GM12878 (cell line): ENCODE data around the gene BAK1. TPM values are rescaled to one million over a fixed set of nuclear protein-coding genes. Genes with fewer than 3 reads are reported as not detected.

ENCODE experiments used
- ATAC-seq: fragments of 200-7000 bp; cut with Tn5 transposase; 3 replicates; pipeline ENCODE4 v1.9.1; 2020; ENCODE audit warnings: mild to moderate bottlenecking, moderate library complexity
- BruUV-seq: library from RNA; stranded (reverse); fragments of 400-500 nt; replicated peaks from 2 replicates; lab custom pipeline; 2021; lab: Mats Ljungman, UMichigan
- CTCF ChIA-PET: fragments of 300-600 bp; sonication (Branson Sonifier 250); formaldehyde crosslinking; extraction: SDS; loops from one replicate; lab custom pipeline; 2021; ENCODE audit warnings: inconsistent platforms; lab: Yijun Ruan, JAX
- POLR2A ChIA-PET: fragments of 350-600 bp; formaldehyde crosslinking; extraction: SDS; loops from one replicate; lab custom pipeline; 2021; ENCODE audit warnings: inconsistent platforms; lab: Charles Lee
- RAD21 ChIA-PET: fragments of 300-600 bp; sonication (Branson Sonifier 250); formaldehyde crosslinking; loops from one replicate; lab custom pipeline; 2023; ENCODE audit warnings: antibody characterized with exemption; ENCODE audit not compliant: unreplicated experiment; lab: Charles Lee
- SMC1A ChIA-PET: fragments of 300-600 bp; sonication (Branson Sonifier 250); formaldehyde crosslinking; loops from one replicate; lab custom pipeline; 2023; ENCODE audit not compliant: unreplicated experiment, uncharacterized antibody; lab: Charles Lee
- DNase-seq: peaks from one replicate; pipeline ENCODE4 v3.0.0-alpha.2; 2011; ENCODE audit warnings: low read depth, low spot score
- FAIRE-seq: peaks from 3 replicates; lab custom pipeline; 2011; peaks lifted over from hg19 to GRCh38; lab: Jason Lieb, UNC
- H2AFZ ChIP-seq: 2 replicates; pipeline ENCODE4 v1.6.0; 2011; ENCODE audit warnings: low read depth, low read length, control low read depth; ENCODE audit not compliant: control insufficient read depth
- H3K27ac ChIP-seq: 2 replicates; pipeline ENCODE4 v1.5.1; 2011; ENCODE audit warnings: control low read depth; ENCODE audit not compliant: control insufficient read depth, insufficient read depth
- H3K27me3 ChIP-seq, 2 experiments: replicated peaks in 1 of 2; 2 replicates each; pipeline versions ENCODE4 v1.6.0 to v1.6.1; 2011; ENCODE audit warnings: low read length in 1 of 2; ENCODE audit not compliant: control insufficient read depth in 2 of 2, insufficient read depth in 2 of 2
- H3K36me3 ChIP-seq, 2 experiments: 2 replicates each; pipeline ENCODE4 v1.5.1; 2011; ENCODE audit warnings: low read length in 1 of 2; ENCODE audit not compliant: control insufficient read depth in 2 of 2, insufficient read depth in 2 of 2
- H3K4me1 ChIP-seq: 2 replicates; pipeline ENCODE4 v1.6.1; 2011; ENCODE audit warnings: mild to moderate bottlenecking, low read length, moderate library complexity, mixed read lengths; ENCODE audit not compliant: control insufficient read depth, insufficient read depth
- H3K4me2 ChIP-seq: 2 replicates; pipeline ENCODE4 v1.6.0; 2011; ENCODE audit warnings: control low read depth; ENCODE audit not compliant: control insufficient read depth, insufficient read depth
- H3K4me3 ChIP-seq: fragments of 200-600 bp; sonication (generic); 2 replicates; pipeline ENCODE4 v1.5.1; 2016
- H3K79me2 ChIP-seq: 2 replicates; pipeline ENCODE4 v1.6.0; 2011; ENCODE audit warnings: low read length; ENCODE audit not compliant: control insufficient read depth, insufficient read depth
- H3K9ac ChIP-seq: 2 replicates; pipeline ENCODE4 v1.8.0; 2011; ENCODE audit warnings: low read length, control low read depth, mixed read lengths; ENCODE audit not compliant: control insufficient read depth, insufficient read depth
- H3K9me3 ChIP-seq: replicated peaks from 3 replicates; pipeline ENCODE4 v1.5.1; 2011; ENCODE audit warnings: mild to moderate bottlenecking, low read length; ENCODE audit not compliant: control insufficient read depth, insufficient read depth
- H4K20me1 ChIP-seq: 2 replicates; pipeline ENCODE4 v1.6.0; 2011; ENCODE audit not compliant: control insufficient read depth, insufficient read depth
- BCL3 ChIP-seq: IDR thresholded peaks from 2 replicates; pipeline ENCODE4 v1.6.1; 2011; ENCODE audit warnings: borderline replicate concordance, low read depth, mild to moderate bottlenecking, moderate library complexity, low read length; ENCODE audit not compliant: insufficient read depth, poor library complexity, severe bottlenecking
- CHD1 ChIP-seq: IDR thresholded peaks from 2 replicates; pipeline ENCODE4 v1.6.1; 2012; ENCODE audit warnings: low read depth, low read length, improper control_type of control experiment
- GABPA ChIP-seq: IDR thresholded peaks from 2 replicates; pipeline ENCODE4 v1.6.1; 2014; ENCODE audit warnings: antibody characterized with exemption, low read depth, mild to moderate bottlenecking, inconsistent platforms
- HSF1 ChIP-seq: fragments of 150-350 bp; IDR thresholded peaks from 2 replicates; pipeline ENCODE4 v1.6.1; 2014; ENCODE audit warnings: mild to moderate bottlenecking, low read depth, low read length
- MEF2A ChIP-seq: IDR thresholded peaks from 2 replicates; pipeline ENCODE4 v1.6.1; 2011; ENCODE audit warnings: low read depth, mild to moderate bottlenecking, low read length, moderate library complexity; ENCODE audit not compliant: insufficient read depth
- MXI1 ChIP-seq: fragments of 150-350 bp; IDR thresholded peaks from 2 replicates; pipeline ENCODE4 v1.6.1; 2011; ENCODE audit warnings: low read depth, mild to moderate bottlenecking, inconsistent platforms, low read length, improper control_type of control experiment
- NR2C1 ChIP-seq: fragments of 450-650 bp; IDR thresholded peaks from 2 replicates; pipeline ENCODE4 v1.6.1; 2017; ENCODE audit warnings: antibody characterized with exemption, mild to moderate bottlenecking, moderate library complexity
- NR2C2 ChIP-seq: IDR thresholded peaks from 2 replicates; pipeline ENCODE4 v1.6.1; 2011; ENCODE audit warnings: borderline replicate concordance, low read depth; ENCODE audit not compliant: control insufficient read depth, insufficient read length
- RBBP5 ChIP-seq: fragments of 200-600 bp; sonication (generic); conservative IDR thresholded peaks from 2 replicates; pipeline ENCODE4 v1.6.1; 2016
- RELA ChIP-seq: fragments of 450-650 bp; IDR thresholded peaks from 2 replicates; pipeline ENCODE4 v1.8.0; 2014; ENCODE audit warnings: borderline replicate concordance; ENCODE audit not compliant: partially characterized antibody
- SPI1 ChIP-seq: IDR thresholded peaks from 2 replicates; pipeline ENCODE4 v1.6.1; 2011; ENCODE audit warnings: low read depth, mild to moderate bottlenecking, low read length, moderate library complexity, borderline replicate concordance; ENCODE audit not compliant: insufficient read depth
- SUPT20H ChIP-seq: IDR thresholded peaks from 2 replicates; pipeline ENCODE4 v1.6.1; 2011; ENCODE audit warnings: low read depth, mild to moderate bottlenecking, low read length, moderate library complexity, borderline replicate concordance; ENCODE audit not compliant: control insufficient read depth
- SUZ12 ChIP-seq: fragments of 200-600 bp; sonication (generic); IDR thresholded peaks from one replicate; pipeline ENCODE4 v1.6.1; 2018; ENCODE audit warnings: antibody characterized with exemption, mild to moderate bottlenecking; ENCODE audit not compliant: unreplicated experiment
- TAF1 ChIP-seq: IDR thresholded peaks from 2 replicates; pipeline ENCODE4 v1.6.1; 2011; ENCODE audit warnings: mild to moderate bottlenecking, low read depth, low read length, borderline replicate concordance
- ZBTB33 ChIP-seq: fragments of 450-650 bp; IDR thresholded peaks from 2 replicates; pipeline ENCODE4 v1.6.1; 2017; ENCODE audit warnings: mild to moderate bottlenecking
- ZNF622 ChIP-seq: fragments of 450-650 bp; IDR thresholded peaks from 2 replicates; pipeline ENCODE4 v1.6.1; 2017; ENCODE audit warnings: mild to moderate bottlenecking, inconsistent platforms
- WGBS: methylation state at CpG from one replicate; pipeline ENCODE4 v1.1.6; 2016; ENCODE audit warnings: low lambda C conversion rate; ENCODE audit not compliant: insufficient replicate concordance, insufficient coverage; ENCODE audit errors: missing lambda C conversion rate; 5-methylcytosine and 5-hydroxymethylcytosine counted together
- in situ Hi-C: fragments of 300-500 bp; cut with MboI; formaldehyde crosslinking; loops from 9 replicates; pipeline ENCODE4 v1.14.3; 2018; ENCODE audit warnings: mixed read lengths
- intact Hi-C: fragments of 100-400 bp; cut with micrococcal nuclease; formaldehyde crosslinking; loops from one replicate; pipeline ENCODE4 v1.14.2; 2022; ENCODE audit not compliant: unreplicated experiment
- polyA plus RNA-seq, 11 experiments: library from polyadenylated mRNA; depleted of rRNA in 4 of 11; unstranded in 6 of 11; stranded (reverse) in 5 of 11; fragments of >200 nt; fragmentation: Nextera tagmentation in 4 of 11; fragmentation: Illumina TruSeq in 1 of 11; extraction: Ambion mirVana in 4 of 11; extraction: Trizol in 1 of 11; gene quantifications; 1 replicate in 1 of 11; 2 replicates in 10 of 11; pipeline versions ENCODE4 v1.2.1 to v1.2.3, GENCODE V29; 2011 to 2016; ENCODE audit warnings: inconsistent platforms in 2 of 11, missing spikeins in 2 of 11, low read depth in 1 of 11
- total RNA-seq, 4 experiments: library from RNA; depleted of rRNA in 3 of 4; stranded (reverse); fragments of >200 nt in 3 of 4; fragmentation: Illumina TruSeq in 1 of 4; extraction: Trizol in 1 of 4; gene quantifications; 2 replicates each; pipeline versions ENCODE4 v1.2.1 to v1.2.3, GENCODE V29; 2013 to 2021
- TF ChIP-seq, protein P1 (sequence below): fragments of 450-650 bp; IDR thresholded peaks from 2 replicates; pipeline ENCODE4 v1.6.1; 2017; ENCODE audit warnings: low read depth, mild to moderate bottlenecking, moderate library complexity

Gene BAK1
- total and polyA plus RNA-seq, 10 of the 15 experiments (the other 5 are each of a cell fraction or from before 2014, with no cell fraction given) = 6.3 to 65.8 (median 29.6) TPM

- TF ChIP-seq, protein P1, sequence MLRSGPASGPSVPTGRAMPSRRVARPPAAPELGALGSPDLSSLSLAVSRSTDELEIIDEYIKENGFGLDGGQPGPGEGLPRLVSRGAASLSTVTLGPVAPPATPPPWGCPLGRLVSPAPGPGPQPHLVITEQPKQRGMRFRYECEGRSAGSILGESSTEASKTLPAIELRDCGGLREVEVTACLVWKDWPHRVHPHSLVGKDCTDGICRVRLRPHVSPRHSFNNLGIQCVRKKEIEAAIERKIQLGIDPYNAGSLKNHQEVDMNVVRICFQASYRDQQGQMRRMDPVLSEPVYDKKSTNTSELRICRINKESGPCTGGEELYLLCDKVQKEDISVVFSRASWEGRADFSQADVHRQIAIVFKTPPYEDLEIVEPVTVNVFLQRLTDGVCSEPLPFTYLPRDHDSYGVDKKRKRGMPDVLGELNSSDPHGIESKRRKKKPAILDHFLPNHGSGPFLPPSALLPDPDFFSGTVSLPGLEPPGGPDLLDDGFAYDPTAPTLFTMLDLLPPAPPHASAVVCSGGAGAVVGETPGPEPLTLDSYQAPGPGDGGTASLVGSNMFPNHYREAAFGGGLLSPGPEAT = no peak
- TF ChIP-seq HSF1 (no peak), TAF1 (no peak), CHD1 (no peak)
These were observed 20.7 kb upstream of the BAK1 start (continued) for GRCh38 chr6:33600761-33601160.

DNA sequence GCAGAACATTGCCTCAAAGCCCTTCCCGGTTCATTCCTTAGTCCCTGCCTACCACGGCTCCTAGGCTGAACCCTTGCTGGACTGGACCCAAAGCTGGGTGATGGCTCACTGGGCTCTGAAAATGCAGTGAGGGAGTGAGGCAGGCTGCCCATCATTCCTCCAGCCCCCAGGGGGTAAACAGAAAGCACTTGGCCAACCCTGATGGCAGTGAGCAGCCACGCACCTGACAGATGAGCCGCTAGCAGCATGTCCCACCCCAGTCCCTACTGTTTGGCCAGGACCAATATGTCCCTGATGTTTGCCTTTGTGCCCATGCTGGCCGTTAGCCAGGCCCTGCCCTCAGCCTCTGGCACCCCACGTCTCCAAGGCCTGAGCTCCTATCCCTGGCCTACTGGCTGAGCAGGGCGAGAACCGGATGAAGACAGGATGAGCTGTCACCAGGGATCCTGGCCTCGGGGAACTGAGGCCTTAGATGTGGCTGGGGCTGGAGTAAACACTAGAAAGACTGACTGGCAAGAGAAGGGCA is 19.4 kb upstream of the BAK1 start:
- Histone ChIP-seq H4K20me1 (no peaks in the 10 kb centered on the region), H3K36me3 (no peaks in the 10 kb centered on the region), H3K4me2 (no peak overlapping the region), H3K9ac (no peak overlapping the region), H3K79me2 (no peaks in the 10 kb centered on the region), H2AFZ (no peak overlapping the region), H3K27ac (no peak overlapping the region), H3K4me1 (peaks cover 6% of the 10 kb centered on the region), H3K9me3 (no peaks in the 10 kb centered on the region), H3K4me3 (no peak overlapping the region), H3K27me3 (no peaks in the 10 kb centered on the region)
- WGBS = 76% methylated on average over 9 of the region's 9 CpGs
- no TSS peak for BruUV-seq
- SMC1A ChIA-PET = interaction anchor here (1.0 kb wide), 1 partner anchor 9 kb away, joined by 3 read pairs; no protein-coding TSS in a partner anchor
- ATAC-seq (no peak), FAIRE-seq (no peak), DNase-seq (no peak)
- in situ Hi-C loops = no loop called here
- RAD21 ChIA-PET = no interaction called here
- intact Hi-C loops = no loop called here
- POLR2A ChIA-PET = no interaction called here
- CTCF ChIA-PET = interaction anchor here (0.9 to 5.0 kb wide), 2 partner anchors 8 to 10 kb away, joined by 4 to 19 read pairs; no protein-coding TSS in a partner anchor
- TF ChIP-seq SUZ12 (no peak), RBBP5 (no peak), SUPT20H (no peak), MEF2A (no peak), RELA (no peak), NR2C2 (no peak), SPI1 (no peak), ZBTB33 (no peak), ZNF622 (no peak), GABPA (no peak), MXI1 (no peak), NR2C1 (no peak), BCL3 (no peak)
